IMR-90 (cell line): ENCODE data around the gene DGKB.

Experiments used
- BHLHE40 ChIP-seq: fragments of 150-350 bp; IDR thresholded peaks from 2 replicates; pipeline ENCODE4 v1.6.1; 2016; ENCODE audit warnings: mild to moderate bottlenecking, low read depth, low read length
- CTCF ChIP-seq: conservative IDR thresholded peaks from 2 replicates; pipeline ENCODE4 v1.5.1; 2012; ENCODE audit warnings: mild to moderate bottlenecking, low read depth, low read length, improper control_type of control experiment
- ELK1 ChIP-seq: fragments of 150-350 bp; IDR thresholded peaks from 2 replicates; pipeline ENCODE4 v1.6.1; 2016; ENCODE audit warnings: low read depth, mild to moderate bottlenecking, low read length, moderate library complexity, borderline replicate concordance
- MAFK ChIP-seq: IDR thresholded peaks from 2 replicates; pipeline ENCODE4 v1.6.1; 2012; ENCODE audit warnings: low read depth, low read length, improper control_type of control experiment
- MAZ ChIP-seq: IDR thresholded peaks from 2 replicates; pipeline ENCODE4 v1.6.1; 2012; ENCODE audit warnings: low read depth, mild to moderate bottlenecking, low read length, improper control_type of control experiment, moderate library complexity, borderline replicate concordance
- NFE2L2 ChIP-seq: fragments of 150-350 bp; IDR thresholded peaks from 2 replicates; pipeline ENCODE4 v1.6.1; 2016; ENCODE audit warnings: low read depth, mild to moderate bottlenecking, low read length
- POLR2A ChIP-seq: IDR thresholded peaks from 2 replicates; pipeline ENCODE4 v1.6.1; 2012; ENCODE audit warnings: mild to moderate bottlenecking, low read depth, low read length
- RAD21 ChIP-seq: IDR thresholded peaks from 2 replicates; pipeline ENCODE4 v1.6.1; 2012; ENCODE audit warnings: low read length, improper control_type of control experiment
- RCOR1 ChIP-seq: IDR thresholded peaks from 2 replicates; pipeline ENCODE4 v1.6.1; 2012; ENCODE audit warnings: mild to moderate bottlenecking, low read length, improper control_type of control experiment; ENCODE audit not compliant: insufficient replicate concordance
- RFX5 ChIP-seq: IDR thresholded peaks from 2 replicates; pipeline ENCODE4 v1.8.0; 2012; ENCODE audit warnings: low read depth, mild to moderate bottlenecking, low read length, moderate library complexity
- SMC3 ChIP-seq: fragments of 150-350 bp; IDR thresholded peaks from 2 replicates; pipeline ENCODE4 v1.6.1; 2016; ENCODE audit warnings: low read depth, mild to moderate bottlenecking, antibody characterized with exemption, low read length, moderate library complexity
- USF2 ChIP-seq: fragments of 150-350 bp; IDR thresholded peaks from 2 replicates; pipeline ENCODE4 v1.6.1; 2017; ENCODE audit warnings: mild to moderate bottlenecking, antibody characterized with exemption, low read length, low read depth

GRCh38 chr7:14206121-14206520 lies 696.4 kb downstream of the DGKB start:
- TF ChIP-seq POLR2A (no peak), CTCF (no peak), USF2 (no peak), RCOR1 (no peak), RAD21 (no peak), ELK1 (no peak), RFX5 (no peak), SMC3 (no peak), MAZ (no peak), BHLHE40 (no peak), NFE2L2 (no peak), MAFK (no peak)
